ENCODE data around the gene HSF2BP.
"Not testable (repeated sequence)": the region's sequence is repeated elsewhere in the genome, so short reads cannot be mapped to it uniquely, and the experiment has no call there.

The HSF2BP gene

DNA sequence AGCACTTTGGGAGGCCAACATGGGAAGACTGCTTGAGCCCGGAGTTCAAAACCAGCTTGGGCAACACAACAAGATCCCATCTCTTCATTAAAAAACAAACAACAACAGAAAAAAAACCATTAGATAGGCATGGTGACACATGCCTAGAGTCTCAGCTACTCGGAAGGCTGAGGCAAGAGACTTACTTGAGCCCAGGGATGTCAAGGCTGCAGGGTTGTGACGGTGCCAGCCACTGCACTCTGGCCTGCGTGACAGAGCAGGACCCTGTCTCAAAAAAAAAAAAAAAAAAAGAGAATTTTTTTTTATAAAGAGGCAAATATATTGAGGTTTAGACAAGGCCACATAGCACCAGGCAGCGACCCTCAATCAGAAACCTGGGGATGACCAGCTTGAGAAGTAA lies 62.7 kb downstream of the HSF2BP start:
- no peak for DNase-seq

GRCh38 chr21:43595769-43596168 lies 63.5 kb downstream of the HSF2BP start:
- DNase-seq, result not testable (repeated sequence)

DNA sequence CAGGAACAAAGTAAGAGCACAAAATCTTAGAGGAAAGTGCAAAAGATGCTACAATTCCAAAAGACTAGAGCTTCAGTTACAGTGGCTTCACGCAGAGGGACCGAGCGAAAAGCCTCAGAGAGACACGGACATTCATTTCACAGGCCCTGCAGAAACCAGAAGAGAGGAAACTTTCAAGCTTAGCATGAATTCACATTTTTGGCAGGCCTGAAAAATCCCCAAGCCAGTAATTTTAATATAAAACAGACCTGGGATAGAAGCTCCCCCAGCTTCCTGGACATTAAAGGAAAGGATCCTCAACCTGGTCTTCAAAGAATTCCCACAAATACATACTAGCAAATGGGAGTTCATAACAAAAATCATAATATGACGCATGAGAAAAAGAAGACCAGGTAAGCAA lies 66.2 kb downstream of the HSF2BP start:
- DNase-seq, result no peak

GRCh38 chr21:43591571-43591970 lies 67.7 kb downstream of the HSF2BP start:
- no peak for DNase-seq

- no peak for DNase-seq
These were observed 69.1 kb downstream of the HSF2BP start for GRCh38 chr21:43590194-43590593.

DNA sequence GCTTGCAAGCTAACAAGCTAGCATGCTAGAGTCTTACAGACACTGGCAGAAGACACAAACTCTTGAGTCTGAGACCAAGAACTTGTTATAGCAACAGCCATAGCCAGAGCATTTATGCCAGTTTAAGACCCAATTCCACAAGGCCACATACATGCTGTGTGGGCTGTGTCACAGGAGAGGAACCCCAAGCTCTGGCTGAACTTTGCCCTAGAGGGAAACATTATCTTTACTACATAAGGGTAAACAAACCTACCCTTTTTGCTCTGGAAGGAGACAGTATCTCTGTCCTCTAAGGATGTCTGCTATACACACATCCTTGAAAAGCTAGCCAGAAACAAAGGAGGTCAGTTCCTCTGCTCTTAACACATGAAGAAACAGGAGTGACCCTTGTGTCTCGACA lies 70.3 kb downstream of the HSF2BP start:
- no peak for DNase-seq

- DNase-seq, result no peak
These were observed 73.3 kb downstream of the HSF2BP start for GRCh38 chr21:43585924-43586413.

GRCh38 chr21:43585514-43585913 lies 73.8 kb downstream of the HSF2BP start:
- no peak for DNase-seq

GRCh38 chr21:43581453-43581852 lies 77.8 kb downstream of the HSF2BP start:
- DNase-seq, result no peak

- DNase-seq, result no peak
These were observed 80.5 kb downstream of the HSF2BP start for GRCh38 chr21:43578677-43579303.

- no peak for DNase-seq
These were observed 83.8 kb downstream of the HSF2BP start for GRCh38 chr21:43575473-43575844.

DNA sequence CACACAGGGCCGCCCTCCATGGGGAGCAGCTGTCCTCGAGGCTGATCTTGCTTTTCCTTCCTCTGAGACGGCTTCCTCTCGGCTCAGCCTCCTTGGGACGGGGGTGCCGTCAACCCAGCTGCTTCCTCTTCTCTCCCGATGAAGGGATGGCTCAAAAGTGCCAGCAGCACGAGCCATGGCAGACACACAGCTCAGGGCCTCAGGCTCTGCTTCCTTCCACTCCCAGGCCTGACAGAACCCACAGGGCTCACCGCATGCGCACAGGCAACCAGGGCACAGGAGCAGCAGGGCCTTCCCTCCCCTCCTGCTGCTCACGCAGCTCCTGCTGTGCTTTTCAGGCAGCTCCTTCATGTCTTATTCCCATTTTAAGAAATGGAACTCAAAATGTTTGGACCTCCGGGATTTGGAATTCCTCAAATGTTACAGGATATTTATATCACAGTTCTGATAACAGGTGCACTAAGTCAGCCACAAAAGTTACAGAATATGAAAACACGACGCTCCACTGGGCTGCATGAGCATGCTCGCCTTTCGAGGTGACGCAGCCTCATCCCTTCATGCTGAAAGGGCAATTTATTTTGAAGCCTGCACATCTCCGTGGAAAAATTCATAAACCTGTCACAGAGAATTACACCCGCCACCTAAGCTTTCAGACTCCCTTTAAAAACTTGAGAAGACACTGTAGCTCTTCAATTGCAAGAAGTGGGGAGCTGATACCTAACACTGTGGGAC lies 84.4 kb downstream of the HSF2BP start:
- peak in 1 of 2 donors; percentile 17 for DNase-seq

GRCh38 chr21:43573921-43574320 lies 85.4 kb downstream of the HSF2BP start:
- no peak for DNase-seq

GRCh38 chr21:43572446-43572845 lies 86.8 kb downstream of the HSF2BP start:
- no peak for DNase-seq

DNA sequence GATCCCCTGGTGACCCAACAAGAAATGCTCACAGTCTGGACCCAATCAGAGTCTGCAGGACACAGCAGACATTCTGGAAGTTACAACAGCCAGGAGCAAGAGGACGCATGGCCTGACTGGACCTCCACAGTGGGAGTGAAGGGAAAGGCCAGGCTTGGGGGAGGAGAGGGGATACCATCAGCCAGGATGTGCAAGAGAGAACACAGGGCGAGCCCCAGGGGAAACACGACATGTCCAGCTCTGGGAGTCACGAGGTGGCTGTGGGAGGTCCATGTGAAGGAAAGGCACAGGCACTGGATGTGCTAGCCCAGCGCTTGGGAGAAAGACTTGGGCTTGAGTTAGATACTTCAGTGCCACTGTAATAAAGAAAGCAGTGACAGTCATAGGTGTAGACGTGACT lies 87.3 kb downstream of the HSF2BP start:
- DNase-seq, result no peak

DNA sequence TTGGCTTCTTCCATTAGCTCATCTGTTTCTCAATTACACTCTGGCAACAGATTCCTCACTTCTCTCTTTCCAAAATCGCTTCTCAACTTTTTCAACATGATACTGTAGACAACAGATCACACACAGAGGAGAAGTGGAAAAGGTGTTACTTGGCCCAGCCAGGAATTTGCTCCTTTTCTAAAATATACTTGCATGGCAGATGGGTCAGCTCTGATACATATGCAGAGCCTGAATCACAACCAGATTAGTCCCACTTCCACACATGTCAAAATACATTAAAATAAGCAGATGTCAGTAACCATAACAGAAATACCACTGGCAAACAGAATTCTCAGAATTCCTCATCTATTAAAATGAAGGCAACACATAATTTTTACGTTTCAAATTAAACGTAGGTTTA lies 89.1 kb downstream of the HSF2BP start:
- not testable (repeated sequence) for DNase-seq

DNA sequence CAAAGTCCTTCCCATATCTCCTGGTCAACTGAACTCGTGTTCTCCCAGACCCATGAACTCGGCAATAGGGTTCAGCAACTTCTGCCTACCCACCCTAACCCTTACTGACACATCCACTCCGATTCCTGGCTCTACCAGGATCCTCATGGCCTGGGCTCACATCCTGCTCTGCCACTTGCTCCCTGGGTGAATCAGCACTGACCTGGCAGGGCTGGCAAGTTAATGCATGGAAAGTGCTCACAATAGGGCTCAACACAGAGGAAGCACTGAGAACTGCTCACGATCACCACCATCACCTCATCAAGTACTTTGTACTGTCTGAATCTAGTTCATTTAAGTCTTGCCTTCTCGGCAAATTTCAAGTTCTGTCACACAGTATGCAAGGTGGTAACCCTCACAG lies 96.8 kb downstream of the HSF2BP start:
- DNase-seq, result not testable (repeated sequence)

GRCh38 chr21:43540561-43540960 lies 118.7 kb downstream of the HSF2BP start:
- not testable (repeated sequence) for DNase-seq

- not testable (repeated sequence) for DNase-seq
These were observed 136.7 kb downstream of the HSF2BP start for GRCh38 chr21:43522495-43523131.

DNA sequence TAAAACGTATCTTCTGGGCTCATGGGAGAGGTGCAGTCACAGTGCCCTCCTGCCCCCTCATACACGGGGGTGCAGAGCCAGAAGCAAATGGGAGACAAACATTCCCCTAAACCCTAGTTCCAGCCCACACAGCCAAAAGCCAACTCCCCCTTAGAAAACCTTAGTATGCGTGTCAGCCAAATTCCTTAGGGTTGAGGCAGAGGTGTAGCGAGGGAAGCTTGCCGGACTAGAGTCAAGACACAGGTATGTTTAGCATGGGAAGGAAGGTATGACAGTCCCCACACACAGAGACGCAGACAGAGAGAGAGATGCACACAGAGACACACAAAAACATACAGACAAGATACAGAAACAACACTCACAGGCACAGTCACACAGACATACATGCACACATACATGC lies 141.6 kb downstream of the HSF2BP start:
- DNase-seq, result not testable (repeated sequence)

- DNase-seq, result not testable (repeated sequence)
These were observed 142.2 kb downstream of the HSF2BP start for GRCh38 chr21:43516860-43517627.

DNA sequence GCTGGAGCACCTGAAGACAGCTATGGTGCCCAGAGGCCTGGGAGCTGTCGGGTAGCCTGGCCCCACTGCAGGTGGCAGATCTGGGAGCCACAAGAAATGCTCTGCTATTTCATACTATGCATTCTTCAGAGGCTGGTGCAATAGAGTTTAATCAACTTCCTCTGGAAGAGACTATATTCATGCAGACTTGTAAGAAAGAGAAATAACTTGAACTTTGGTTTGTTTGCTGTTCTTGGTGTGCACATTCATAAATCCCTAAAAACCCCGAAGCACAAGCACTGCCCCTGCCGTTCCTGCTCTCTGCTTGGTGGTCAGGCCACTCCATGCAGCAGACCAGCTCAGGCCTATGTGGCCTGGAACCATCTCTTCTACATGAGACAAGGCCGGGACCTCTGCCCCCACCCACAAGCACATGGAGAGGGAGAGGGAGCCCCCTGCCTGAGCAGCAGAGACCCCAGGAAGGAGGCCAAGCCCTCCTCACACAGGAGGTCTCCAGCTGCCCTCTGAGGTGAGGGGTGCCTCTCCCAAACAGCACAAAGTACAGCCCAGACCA lies 142.9 kb downstream of the HSF2BP start:
- not testable (repeated sequence) for DNase-seq

- DNase-seq, result not testable (repeated sequence)
These were observed 144.5 kb downstream of the HSF2BP start for GRCh38 chr21:43514834-43515233.
